B cell (primary cell): Measurements from ENCODE around the gene AREL1. TPM values are rescaled to one million over a fixed set of nuclear protein-coding genes. Genes with fewer than 3 reads are reported as not detected.

Source experiments
- ATAC-seq: fragments of 200-7000 bp; cut with Tn5 transposase; one replicate; pipeline ENCODE4 v1.10.0; 2021; ENCODE audit warnings: low read depth, mild to moderate bottlenecking, moderate number of reproducible peaks, moderate library complexity
- CTCF ChIA-PET: fragments of 350-600 bp; sonication (Branson Sonifier 250); formaldehyde crosslinking; loops from one replicate; lab custom pipeline; 2021; ENCODE audit warnings: antibody characterized with exemption, inconsistent platforms; lab: Charles Lee
- POLR2A ChIA-PET: fragments of 350-600 bp; sonication (Branson Sonifier 250); formaldehyde crosslinking; loops from one replicate; lab custom pipeline; 2021; ENCODE audit warnings: antibody characterized with exemption; lab: Charles Lee
- DNase-seq: peaks from one replicate; pipeline ENCODE4 v3.0.0; 2013
- H2AFZ ChIP-seq: 2 replicates; pipeline ENCODE4 v1.6.1; 2012; ENCODE audit warnings: mild to moderate bottlenecking, low read depth, low read length; ENCODE audit not compliant: insufficient read depth, poor library complexity, severe bottlenecking
- H3K27ac ChIP-seq, 2 donors: 1 replicate in 1 of 2; 2 replicates in 1 of 2; pipeline ENCODE4 v1.5.1; 2012 to 2013; ENCODE audit warnings: low read length in 2 of 2, mild to moderate bottlenecking in 2 of 2, moderate library complexity in 1 of 2
- H3K27me3 ChIP-seq, 4 experiments: fragments of 200-600 bp in 1 of 4; sonication (generic) in 1 of 4; replicated peaks in 1 of 4; 1 replicate in 2 of 4; 2 replicates in 2 of 4; pipeline versions ENCODE4 v1.6.1 to v1.7.0; 2013 to 2016; ENCODE audit warnings: low read length in 3 of 4, mild to moderate bottlenecking in 2 of 4, mixed read lengths in 1 of 4, moderate library complexity in 1 of 4; ENCODE audit not compliant: insufficient read depth in 4 of 4, control insufficient read depth in 3 of 4; ENCODE audit errors: control extremely low read depth in 1 of 4
- H3K36me3 ChIP-seq, 2 experiments: replicated peaks in 1 of 2; 1 replicate in 1 of 2; 2 replicates in 1 of 2; pipeline versions ENCODE4 v1.6.1 to v1.7.1; 2013; ENCODE audit warnings: low read length in 1 of 2; ENCODE audit not compliant: insufficient read depth in 2 of 2, control insufficient read depth in 1 of 2; ENCODE audit errors: control extremely low read depth in 1 of 2, extremely low read depth in 1 of 2
- H3K4me1 ChIP-seq, 2 donors: fragments of 200-600 bp in 1 of 2; sonication (generic) in 1 of 2; 1 replicate in 1 of 2; 2 replicates in 1 of 2; pipeline versions ENCODE4 v1.5.1 to v1.6.1; 2013 to 2017; ENCODE audit warnings: low read length in 2 of 2; ENCODE audit not compliant: control insufficient read depth in 2 of 2, insufficient read depth in 2 of 2
- H3K4me2 ChIP-seq: replicated peaks from 2 replicates; pipeline ENCODE3; 2012; ENCODE audit warnings: mild to moderate bottlenecking, low read depth, low read length; ENCODE audit not compliant: poor library complexity, severe bottlenecking
- H3K4me3 ChIP-seq, 5 experiments: fragments of 200-600 bp in 1 of 5; sonication (generic) in 1 of 5; 1 replicate in 3 of 5; 2 replicates in 2 of 5; pipeline versions ENCODE4 v1.5.1 to v1.7.0; 2011 to 2016; ENCODE audit warnings: low read length in 4 of 5, mild to moderate bottlenecking in 4 of 5, low read depth in 2 of 5, control low read depth in 1 of 5, moderate library complexity in 1 of 5; ENCODE audit not compliant: insufficient read depth in 1 of 5; ENCODE audit errors: control extremely low read depth in 1 of 5, extremely low read depth in 1 of 5
- H3K79me2 ChIP-seq: fragments of 200-600 bp; sonication (generic); one replicate; pipeline ENCODE4 v1.6.0; 2016; ENCODE audit warnings: low read length; ENCODE audit not compliant: control insufficient read depth, insufficient read depth
- H3K9ac ChIP-seq: fragments of 200-600 bp; sonication (generic); 2 replicates; pipeline ENCODE4 v1.6.1; 2017; ENCODE audit warnings: mild to moderate bottlenecking, low read length, moderate library complexity
- H3K9me3 ChIP-seq, 3 donors: one replicate each; pipeline versions ENCODE4 v1.6.1 to v1.7.1; 2013; ENCODE audit warnings: low read length in 2 of 3; ENCODE audit not compliant: control insufficient read depth in 2 of 3, insufficient read depth in 1 of 3; ENCODE audit errors: control extremely low read depth in 1 of 3
- H4K20me1 ChIP-seq: 2 replicates; pipeline ENCODE4 v1.6.0; 2012; ENCODE audit warnings: mild to moderate bottlenecking, low read length; ENCODE audit not compliant: insufficient read depth, control insufficient read depth, poor library complexity, severe bottlenecking
- H3K27ac Mint-ChIP-seq: one replicate; pipeline ENCODE4 v1.8.0; 2021; ENCODE audit warnings: mixed read lengths
- H3K27me3 Mint-ChIP-seq: one replicate; pipeline ENCODE4 v1.8.0; 2021; ENCODE audit warnings: mixed read lengths
- H3K4me1 Mint-ChIP-seq: one replicate; pipeline ENCODE4 v1.8.0; 2021; ENCODE audit warnings: mixed read lengths
- H3K4me3 Mint-ChIP-seq: one replicate; pipeline ENCODE4 v1.8.0; 2021; ENCODE audit warnings: mixed read lengths
- H3K9me3 Mint-ChIP-seq: one replicate; pipeline ENCODE4 v1.8.0; 2022; ENCODE audit warnings: mixed read lengths; ENCODE audit not compliant: insufficient read depth
- EZH2 ChIP-seq: IDR thresholded peaks from 2 replicates; pipeline ENCODE4 v1.6.1; 2012; ENCODE audit warnings: borderline replicate concordance, low read depth, mild to moderate bottlenecking, moderate library complexity, low read length; ENCODE audit not compliant: insufficient read depth, poor library complexity, severe bottlenecking
- WGBS: methylation state at CpG from one replicate; pipeline ENCODE4 v1.1.5; 2013; ENCODE audit warnings: missing lambda C conversion rate; ENCODE audit not compliant: insufficient coverage; 5-methylcytosine and 5-hydroxymethylcytosine counted together
- intact Hi-C: fragments of 100-400 bp; cut with micrococcal nuclease; formaldehyde crosslinking; loops from one replicate; pipeline ENCODE4 v1.10.0; 2022
- polyA plus RNA-seq: library from polyadenylated mRNA; depleted of rRNA; stranded (reverse); fragments of >200 nt; gene quantifications from 2 replicates; pipeline ENCODE4 v1.2.3, GENCODE V29; 2012
- total RNA-seq, 2 donors: library from RNA; stranded (reverse); fragments of 120-200 nt in 1 of 2; gene quantifications; 1 replicate in 1 of 2; 2 replicates in 1 of 2; pipeline versions ENCODE4 v1.2.3 to v1.2.4, GENCODE V29; 2013 to 2022
- TF ChIP-seq, protein P1 (sequence below): fragments of 200-600 bp; IDR thresholded peaks from one replicate; pipeline ENCODE4 v1.8.0; 2022; ENCODE audit warnings: antibody characterized with exemption, mild to moderate bottlenecking

AREL1 gene
- total and polyA plus RNA-seq, 2 donors (not counting 1 experiment from before 2014, with no cell fraction given), result 19.2 to 39.4 TPM

DNA sequence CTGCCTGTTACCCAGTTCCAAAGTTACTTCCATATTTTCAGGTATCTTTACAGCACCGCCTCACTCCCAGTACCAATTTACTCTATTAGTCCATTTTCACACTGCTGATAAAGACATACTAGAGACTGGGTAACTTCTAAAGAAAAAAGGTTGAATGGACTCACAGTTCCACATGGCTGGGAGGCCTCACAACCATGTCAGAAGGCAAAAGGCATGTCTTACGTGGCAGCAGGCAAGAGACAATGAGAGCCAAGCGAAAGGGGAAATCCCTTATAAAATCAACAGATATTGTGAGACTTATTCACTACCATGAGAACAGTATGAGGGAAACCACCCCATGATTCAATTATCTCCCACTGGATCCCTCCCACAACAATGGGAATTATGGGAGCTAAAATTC, 9.8 kb downstream of the AREL1 start:
- CTCF ChIA-PET, result interaction anchor here (1.1 kb wide), 1 partner anchor 203 kb away, joined by 3 read pairs; no protein-coding TSS in a partner anchor
- POLR2A ChIA-PET, result no interaction called here
- H3K27ac ChIP-seq, result no peak overlapping the region
- no peaks in the 10 kb centered on the region for H3K4me1 ChIP-seq
- TF ChIP-seq, protein P1, sequence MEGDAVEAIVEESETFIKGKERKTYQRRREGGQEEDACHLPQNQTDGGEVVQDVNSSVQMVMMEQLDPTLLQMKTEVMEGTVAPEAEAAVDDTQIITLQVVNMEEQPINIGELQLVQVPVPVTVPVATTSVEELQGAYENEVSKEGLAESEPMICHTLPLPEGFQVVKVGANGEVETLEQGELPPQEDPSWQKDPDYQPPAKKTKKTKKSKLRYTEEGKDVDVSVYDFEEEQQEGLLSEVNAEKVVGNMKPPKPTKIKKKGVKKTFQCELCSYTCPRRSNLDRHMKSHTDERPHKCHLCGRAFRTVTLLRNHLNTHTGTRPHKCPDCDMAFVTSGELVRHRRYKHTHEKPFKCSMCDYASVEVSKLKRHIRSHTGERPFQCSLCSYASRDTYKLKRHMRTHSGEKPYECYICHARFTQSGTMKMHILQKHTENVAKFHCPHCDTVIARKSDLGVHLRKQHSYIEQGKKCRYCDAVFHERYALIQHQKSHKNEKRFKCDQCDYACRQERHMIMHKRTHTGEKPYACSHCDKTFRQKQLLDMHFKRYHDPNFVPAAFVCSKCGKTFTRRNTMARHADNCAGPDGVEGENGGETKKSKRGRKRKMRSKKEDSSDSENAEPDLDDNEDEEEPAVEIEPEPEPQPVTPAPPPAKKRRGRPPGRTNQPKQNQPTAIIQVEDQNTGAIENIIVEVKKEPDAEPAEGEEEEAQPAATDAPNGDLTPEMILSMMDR, result no peak
- TF ChIP-seq EZH2, result no peak
- no peak overlapping the region for H3K4me3 Mint-ChIP-seq
- H3K27me3 ChIP-seq, result no peaks in the 10 kb centered on the region
- no peak overlapping the region for H3K4me3 ChIP-seq
- H3K9ac ChIP-seq, result no peak overlapping the region
- no peak for ATAC-seq
- H3K79me2 ChIP-seq, result peaks cover 96% of the 10 kb centered on the region
- no peak for DNase-seq
- no CpG with 5 or more reads among the region's 3 CpGs for WGBS
- H2AFZ ChIP-seq, result no peak overlapping the region
- H3K9me3 ChIP-seq, result peaks cover 0 to 9% (median 9%) of the 10 kb centered on the region in 3 donors
- H3K9me3 Mint-ChIP-seq, result peaks cover 5% of the 10 kb centered on the region
- H3K4me1 Mint-ChIP-seq, result peaks cover 7% of the 10 kb centered on the region
- H3K27me3 Mint-ChIP-seq, result no peaks in the 10 kb centered on the region
- H4K20me1 ChIP-seq, result peaks cover 44% of the 10 kb centered on the region
- no peak overlapping the region for H3K27ac Mint-ChIP-seq
- H3K4me2 ChIP-seq, result no peak overlapping the region
- intact Hi-C loops, result no loop called here
- H3K36me3 ChIP-seq, result peaks cover 3 to 20% of the 10 kb centered on the region in 2 experiments

DNA sequence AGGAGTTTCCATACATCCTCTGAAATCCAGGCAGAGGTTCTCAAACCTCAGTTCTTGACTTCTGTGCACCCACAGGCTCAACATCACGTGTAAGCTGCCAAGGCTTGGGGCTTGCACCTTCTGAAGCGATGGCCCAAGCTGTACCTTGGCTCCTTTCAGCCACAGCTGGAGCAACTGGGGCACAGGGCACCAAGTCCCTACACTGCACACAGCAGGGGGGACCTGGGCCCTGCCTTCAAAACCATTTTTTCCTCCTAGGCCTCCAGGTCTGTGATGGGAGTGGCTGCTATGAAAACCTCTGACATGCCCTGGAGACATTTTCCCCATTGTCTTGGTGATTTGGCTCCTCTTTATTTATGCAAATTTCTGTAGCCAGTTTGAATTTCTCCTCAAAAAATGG, 10.6 kb downstream of the AREL1 start:
- Histone ChIP-seq H3K4me3 (no peak overlapping the region), H4K20me1 (peaks cover 49% of the 10 kb centered on the region), H3K4me1 (no peaks in the 10 kb centered on the region), H3K9me3 (peaks cover 0 to 9% (median 9%) of the 10 kb centered on the region in 3 donors), H3K4me2 (no peak overlapping the region), H3K79me2 (peaks cover 96% of the 10 kb centered on the region), H3K9ac (no peak overlapping the region), H3K27ac (no peak overlapping the region), H3K36me3 (peaks cover 3 to 25% of the 10 kb centered on the region in 2 experiments), H3K27me3 (no peaks in the 10 kb centered on the region), H2AFZ (no peak overlapping the region)
- intact Hi-C loops, result no loop called here
- 100% methylated on average over 2 of the region's 2 CpGs for WGBS
- Mint-ChIP-seq H3K4me3 (no peak overlapping the region), H3K27ac (no peak overlapping the region), H3K9me3 (peaks cover 5% of the 10 kb centered on the region), H3K27me3 (no peaks in the 10 kb centered on the region), H3K4me1 (peaks cover 7% of the 10 kb centered on the region)
- ChIA-PET POLR2A (no interaction called here), CTCF (no interaction called here)
- DNase-seq, result no peak
- no peak for ATAC-seq
- TF ChIP-seq EZH2, result no peak
- TF ChIP-seq, protein P1, result no peak
